HT1080 (cell line): ENCODE data around the gene PHRF1. TPM values are rescaled to one million over a fixed set of nuclear protein-coding genes. Genes with fewer than 3 reads are reported as not detected.
"Not testable (repeated sequence)": the region's sequence is repeated elsewhere in the genome, so short reads cannot be mapped to it uniquely, and the experiment has no call there.

Experiments used
- DNase-seq: peaks from one replicate; pipeline ENCODE4 v3.0.0-alpha.2; 2015; ENCODE audit warnings: low read depth
- small RNA-seq: library from RNA; depleted of rRNA; stranded (forward); fragments of <200 nt; gene quantifications from one replicate; pipeline ENCODE3, GENCODE V24; 2014
- total RNA-seq: library from RNA; depleted of rRNA; stranded (reverse); fragments of >200 nt; shearing (Covaris generic); gene quantifications from 2 replicates; pipeline ENCODE4 v1.2.3, GENCODE V29; 2014; rRNA removed

Gene PHRF1
- total RNA-seq, 1 experiment from 2014 or later = 40.5 TPM

GRCh38 chr11:650482-650881 is 74.2 kb downstream of the PHRF1 start:
- DNase-seq = no peak

DNA sequence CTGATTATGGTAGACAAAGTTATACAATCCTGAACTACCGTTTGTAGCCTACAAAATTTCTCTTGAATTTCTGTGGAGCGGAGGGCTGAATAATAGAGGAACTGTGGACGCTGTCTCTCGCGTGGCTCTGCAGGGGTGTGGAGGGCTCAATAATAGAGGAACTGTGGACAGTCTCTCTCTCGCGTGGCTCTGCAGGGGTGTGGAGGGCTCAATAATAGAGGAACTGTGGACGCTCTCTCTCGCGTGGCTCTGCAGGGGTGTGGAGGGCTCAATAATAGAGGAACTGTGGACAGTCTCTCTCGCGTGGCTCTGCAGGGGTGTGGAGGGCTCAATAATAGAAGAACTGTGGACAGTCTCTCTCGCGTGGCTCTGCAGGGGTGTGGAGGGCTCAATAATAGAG is 76.9 kb downstream of the PHRF1 start:
- DNase-seq = not testable (repeated sequence)

DNA sequence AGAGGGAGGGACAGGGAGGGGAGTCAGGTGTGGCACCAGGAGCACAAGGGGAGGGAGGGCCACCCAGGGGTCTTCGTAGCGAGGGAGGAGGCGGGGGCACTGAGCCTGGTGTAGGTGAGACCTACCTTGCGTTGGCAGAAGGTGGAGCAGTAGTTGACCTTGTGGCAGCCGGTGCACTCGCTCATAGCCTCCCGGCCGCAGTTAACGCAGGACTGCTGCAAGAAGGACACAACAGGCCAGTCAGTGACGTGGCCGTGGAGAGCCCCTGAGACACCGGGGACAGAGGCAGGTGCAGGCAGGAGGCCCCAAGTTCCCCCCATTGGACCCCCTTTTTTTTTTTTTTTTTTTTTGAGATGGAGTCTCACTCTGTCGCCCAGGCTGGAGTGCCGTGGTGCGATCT is 77.6 kb downstream of the PHRF1 start:
- DNase-seq = no peak

- not testable (repeated sequence) for DNase-seq
Measured at GRCh38 chr11:654444-654843, 78.2 kb downstream of the PHRF1 start.

GRCh38 chr11:655036-655726 is 78.9 kb downstream of the PHRF1 start:
- DNase-seq = no peak

DNA sequence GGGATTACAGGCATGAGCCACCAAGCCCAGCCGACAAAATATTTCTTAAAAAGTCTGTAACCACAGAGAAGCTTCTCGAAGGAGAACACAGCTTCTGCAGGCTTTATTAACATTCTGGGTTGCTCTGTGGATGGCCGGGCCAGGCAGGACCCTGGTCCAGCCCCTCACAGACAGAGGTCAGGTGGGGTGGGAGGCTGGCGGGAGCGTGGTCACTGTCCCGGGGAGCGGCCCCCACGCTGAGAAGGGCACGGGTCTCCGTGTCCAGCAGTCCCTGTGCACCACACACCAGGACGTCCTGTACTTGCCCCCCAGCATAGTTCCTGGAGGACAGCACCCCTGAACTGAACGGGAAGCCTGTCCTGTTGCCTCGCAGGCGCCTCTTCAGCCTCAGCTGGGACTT is 80.2 kb downstream of the PHRF1 start:
- DNase-seq = no peak

GRCh38 chr11:656866-657265 is 80.6 kb downstream of the PHRF1 start:
- no peak for DNase-seq

- no peak for DNase-seq
Measured at GRCh38 chr11:657691-658126, 81.4 kb downstream of the PHRF1 start.

DNA sequence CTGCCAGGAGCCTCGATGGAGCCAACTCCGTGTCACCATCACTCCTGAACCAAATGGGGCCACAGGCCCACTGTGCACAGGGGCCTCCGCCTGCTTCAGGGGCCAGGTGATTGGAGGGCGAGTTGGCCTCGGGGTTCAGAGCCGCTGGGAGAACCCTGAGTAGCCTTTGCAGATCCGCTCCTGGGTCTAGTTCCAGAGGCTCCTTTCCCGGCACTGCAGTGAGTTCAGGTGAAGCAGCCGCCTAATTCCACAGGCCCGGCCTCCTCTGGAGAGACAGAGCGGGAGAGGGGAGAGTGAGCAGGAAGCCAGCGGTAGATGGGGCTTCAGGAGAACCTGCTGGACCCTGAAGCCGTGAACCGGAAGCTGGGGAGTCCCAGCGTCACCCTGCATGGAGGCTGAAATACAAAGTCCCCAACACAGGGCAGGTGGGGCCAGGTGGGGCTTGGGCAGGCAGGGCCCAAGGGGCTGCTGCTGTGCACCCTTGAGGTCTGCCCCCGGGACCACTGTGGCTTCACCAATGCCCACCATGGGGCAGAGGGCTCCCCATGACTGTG is 83.3 kb downstream of the PHRF1 start:
- no peak for DNase-seq

DNA sequence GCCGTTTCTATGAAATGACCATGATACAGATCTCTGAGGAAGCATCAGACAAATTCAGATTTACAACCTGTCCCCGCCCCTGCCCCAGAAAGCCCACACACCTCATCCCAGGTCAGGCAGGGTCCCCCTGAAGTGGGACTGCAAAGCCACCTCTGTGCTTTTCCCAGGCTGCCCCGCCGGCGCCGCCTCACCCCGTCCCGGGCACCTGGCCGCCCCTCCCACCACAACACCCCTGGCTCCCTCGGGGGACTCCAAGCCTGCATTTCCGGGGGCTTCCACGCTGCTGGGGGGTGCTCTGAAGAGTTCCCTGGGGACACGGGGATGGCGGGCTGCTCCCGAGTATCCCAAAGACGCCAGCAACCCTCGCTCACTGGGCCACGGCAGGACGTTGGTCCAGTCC is 84.0 kb downstream of the PHRF1 start:
- DNase-seq = no peak

DNA sequence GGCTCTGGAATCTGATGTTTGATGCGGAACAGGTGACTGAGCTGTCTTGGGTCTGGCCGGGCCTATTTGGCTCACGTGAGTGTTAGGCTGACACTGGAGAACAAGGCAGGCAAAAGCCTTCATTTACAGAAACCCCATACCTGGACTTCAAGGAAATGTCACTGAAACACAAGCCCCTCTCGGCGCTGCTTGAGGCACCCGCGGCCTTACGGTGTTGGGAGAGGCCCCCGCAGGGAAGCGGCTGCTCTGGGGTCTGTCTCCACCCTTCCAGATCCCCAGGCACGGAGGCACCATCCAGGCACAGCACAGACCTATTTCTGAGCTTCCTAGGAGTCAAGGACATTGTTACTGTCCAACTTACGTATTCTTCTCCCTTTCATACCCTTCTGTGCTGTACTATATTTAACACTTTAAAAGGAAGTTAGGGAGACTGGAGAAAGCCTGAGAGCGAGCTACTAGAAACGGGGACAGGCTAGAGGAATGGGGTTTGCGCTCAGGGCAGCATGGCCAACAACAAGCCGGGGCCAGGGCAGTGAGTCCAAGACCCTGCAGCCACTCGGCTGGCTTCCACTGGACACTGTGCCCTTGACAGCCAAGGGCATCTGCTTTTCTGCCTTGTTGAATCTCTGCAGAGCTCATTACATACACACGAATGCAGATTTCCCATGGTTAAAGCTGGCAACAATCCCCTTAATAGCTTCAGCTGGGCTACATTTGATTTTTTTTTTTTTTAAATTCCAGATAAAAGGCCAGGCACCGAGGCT is 84.6 kb downstream of the PHRF1 start:
- no peak for DNase-seq

Small RNA genes within 50 kb of the gene (small RNA-seq; reads per million reads assigned to genes)
- 15.8 reads per million, percentile 92 among the genes with 10 or more reads in this experiment for gene MIR210

Other genes starting within 250 kb of the PHRF1 start
- 3.0 and 8.1 TPM in 2 replicates for gene B4GALNT4, start 207.0 kb upstream of the PHRF1 start, total RNA-seq
- gene PKP3, start 182.3 kb upstream of the PHRF1 start, total RNA-seq = 12.0 and 13.1 TPM in 2 replicates
- gene SIGIRR, start 161.5 kb upstream of the PHRF1 start, total RNA-seq = 17.1 and 20.9 TPM in 2 replicates
- not detected in 2 replicates for gene ANO9, start 134.5 kb upstream of the PHRF1 start, total RNA-seq
- gene PTDSS2, start 126.2 kb upstream of the PHRF1 start, total RNA-seq = 24.7 and 29.7 TPM in 2 replicates
- 218 and 240 TPM in 2 replicates for gene RNH1, start 69.2 kb upstream of the PHRF1 start, total RNA-seq
- 89.6 and 93.9 TPM in 2 replicates for gene HRAS, start 40.9 kb upstream of the PHRF1 start, total RNA-seq
- not detected in 2 replicates for gene LRRC56, start 38.9 kb upstream of the PHRF1 start, total RNA-seq
- gene LMNTD2, start 15.7 kb upstream of the PHRF1 start, total RNA-seq = 0.08 TPM in 1 of 2 replicates, not detected in the other
- 17.5 and 18.8 TPM in 2 replicates for gene RASSF7, start 15.5 kb upstream of the PHRF1 start, total RNA-seq
- gene IRF7, start 39.5 kb downstream of the PHRF1 start, total RNA-seq = not detected in 2 replicates
- not detected in 2 replicates for gene CDHR5, start 48.5 kb downstream of the PHRF1 start, total RNA-seq
- gene SCT, start 50.7 kb downstream of the PHRF1 start, total RNA-seq = not detected in 2 replicates
- 0.31 and 0.50 TPM in 2 replicates for gene DRD4, start 60.8 kb downstream of the PHRF1 start, total RNA-seq
- 64.5 and 75.0 TPM in 2 replicates for gene DEAF1, start 118.8 kb downstream of the PHRF1 start, total RNA-seq
- gene TMEM80, start 119.3 kb downstream of the PHRF1 start, total RNA-seq = 23.6 and 27.9 TPM in 2 replicates
- 38.3 and 42.6 TPM in 2 replicates for gene EPS8L2, start 129.8 kb downstream of the PHRF1 start, total RNA-seq
- gene TALDO1, start 171.0 kb downstream of the PHRF1 start, total RNA-seq = 235 and 266 TPM in 2 replicates
- 19.6 and 27.6 TPM in 2 replicates for gene GATD1, start 201.0 kb downstream of the PHRF1 start, total RNA-seq
- 0.53 and 1.0 TPM in 2 replicates for gene CEND1, start 213.6 kb downstream of the PHRF1 start, total RNA-seq
- gene SLC25A22, start 221.8 kb downstream of the PHRF1 start, total RNA-seq = 33.9 and 47.5 TPM in 2 replicates
- 7.4 and 12.3 TPM in 2 replicates for gene PIDD1, start 228.8 kb downstream of the PHRF1 start, total RNA-seq
- gene RPLP2, start 233.5 kb downstream of the PHRF1 start, total RNA-seq = 1,130 and 1,145 TPM in 2 replicates
- 18.1 and 39.0 TPM in 2 replicates for gene PNPLA2, start 242.4 kb downstream of the PHRF1 start, total RNA-seq